HG02571 (cell line): ENCODE data around the gene BTNL9.
"Not testable (repeated sequence)": the region's sequence is repeated elsewhere in the genome, so short reads cannot be mapped to it uniquely, and the experiment has no call there.

ENCODE experiments used
- ATAC-seq: cut with Tn5 transposase; IDR thresholded peaks from one replicate; pipeline ENCODE4 v1.9.1; 2021; ENCODE audit warnings: mild to moderate bottlenecking, moderate library complexity; ENCODE audit not compliant: unreplicated experiment

The BTNL9 gene

DNA sequence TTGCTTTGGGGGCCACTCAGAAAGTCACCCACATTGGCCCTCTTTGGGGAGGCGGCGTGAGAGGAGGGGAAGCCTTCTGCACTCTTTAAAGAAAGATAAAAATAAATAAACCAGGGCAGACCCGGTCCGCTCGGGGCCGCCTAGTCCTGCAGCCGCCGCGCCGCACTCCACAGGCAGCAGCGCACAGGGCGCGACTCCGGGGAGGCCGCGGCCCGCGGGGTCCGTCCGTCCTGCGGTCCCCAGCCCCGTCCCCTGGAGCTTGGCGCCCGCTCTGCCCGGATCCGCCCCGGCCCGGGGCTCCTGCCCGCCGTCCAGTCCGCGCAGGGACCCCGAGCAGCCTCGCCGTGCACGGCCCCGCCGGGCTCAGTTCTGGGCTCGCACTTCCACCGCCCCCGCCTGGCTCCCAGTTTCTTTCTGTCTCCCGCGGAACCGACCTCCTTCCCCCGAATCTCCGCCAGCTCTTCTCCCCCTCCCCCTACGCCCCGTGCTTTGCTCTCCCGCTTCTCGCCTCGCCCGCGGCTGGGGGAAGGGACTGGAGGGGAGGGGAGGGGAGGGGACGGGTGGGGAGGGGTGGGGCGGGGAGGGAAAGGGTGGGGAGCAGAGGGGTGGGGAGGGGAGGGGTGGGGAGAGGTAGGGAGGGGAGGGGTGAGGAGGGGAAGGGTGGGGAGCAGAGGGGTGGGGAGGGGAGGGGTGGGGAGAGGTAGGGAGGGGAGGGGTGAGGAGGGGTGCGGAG is 57.9 kb downstream of the BTNL9 start:
- not testable (repeated sequence) for ATAC-seq

DNA sequence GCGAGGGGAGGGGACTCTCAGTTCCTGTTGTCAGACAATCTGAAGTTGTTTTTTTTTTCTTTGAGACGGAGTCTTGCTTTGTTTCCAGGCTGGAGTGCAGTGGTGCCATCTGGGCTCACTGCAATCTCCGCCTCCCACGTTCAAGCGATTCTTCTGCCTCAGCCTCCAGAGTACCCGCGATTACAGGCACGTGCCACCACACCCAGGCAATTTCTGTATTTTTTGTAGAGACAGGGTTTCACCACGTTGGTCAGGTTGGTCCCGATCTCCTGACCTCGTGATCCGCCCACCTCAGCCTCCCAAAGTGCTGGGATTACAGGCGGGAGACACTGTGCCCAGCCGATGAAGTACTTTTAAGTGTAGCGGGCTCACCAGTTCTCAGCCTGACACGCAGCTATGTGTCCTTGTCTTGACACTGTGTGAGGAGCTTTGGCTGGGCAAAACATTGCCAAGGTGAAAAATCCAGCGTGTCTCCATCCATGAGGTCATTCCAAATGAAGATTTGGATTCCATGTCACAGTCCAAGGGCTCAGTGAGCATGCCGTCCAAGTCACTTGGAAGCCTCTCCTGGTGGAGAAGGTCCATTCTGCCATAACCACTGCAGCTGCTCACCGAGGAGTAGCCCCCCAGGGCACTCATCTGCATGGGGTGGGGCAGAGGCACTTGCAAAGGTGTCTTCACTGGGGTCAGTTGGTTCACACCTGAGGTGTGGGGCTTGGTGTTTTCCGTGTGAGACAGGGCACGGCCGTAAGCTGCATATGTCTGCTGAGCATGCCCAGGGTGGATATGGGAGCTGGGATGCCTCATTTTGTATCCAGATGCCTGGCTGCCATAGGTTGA is 58.9 kb downstream of the BTNL9 start:
- no peak for ATAC-seq

DNA sequence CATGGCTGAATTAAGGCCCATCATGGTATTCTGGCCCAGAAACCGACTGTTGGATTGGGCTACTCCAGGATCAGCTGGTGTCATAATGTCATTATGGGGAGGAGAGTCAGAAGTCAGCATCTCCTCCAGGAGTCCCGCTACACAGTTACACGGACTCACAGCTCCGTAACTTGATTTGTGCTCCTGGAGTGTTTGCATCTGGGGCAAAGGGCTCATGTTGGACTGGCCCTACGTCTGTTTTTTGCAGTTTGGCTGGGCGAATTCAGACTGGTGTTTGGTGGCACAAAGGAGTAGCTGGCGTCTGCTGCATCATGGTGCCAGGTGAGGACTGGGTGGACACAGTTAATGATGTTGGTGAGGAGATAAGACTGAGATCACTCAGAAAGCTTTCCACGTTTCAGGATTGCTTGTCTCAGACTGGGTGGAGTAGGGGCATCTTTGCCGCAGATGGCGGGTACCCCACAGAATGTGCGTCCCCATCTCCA is 59.6 kb downstream of the BTNL9 start:
- no peak for ATAC-seq

DNA sequence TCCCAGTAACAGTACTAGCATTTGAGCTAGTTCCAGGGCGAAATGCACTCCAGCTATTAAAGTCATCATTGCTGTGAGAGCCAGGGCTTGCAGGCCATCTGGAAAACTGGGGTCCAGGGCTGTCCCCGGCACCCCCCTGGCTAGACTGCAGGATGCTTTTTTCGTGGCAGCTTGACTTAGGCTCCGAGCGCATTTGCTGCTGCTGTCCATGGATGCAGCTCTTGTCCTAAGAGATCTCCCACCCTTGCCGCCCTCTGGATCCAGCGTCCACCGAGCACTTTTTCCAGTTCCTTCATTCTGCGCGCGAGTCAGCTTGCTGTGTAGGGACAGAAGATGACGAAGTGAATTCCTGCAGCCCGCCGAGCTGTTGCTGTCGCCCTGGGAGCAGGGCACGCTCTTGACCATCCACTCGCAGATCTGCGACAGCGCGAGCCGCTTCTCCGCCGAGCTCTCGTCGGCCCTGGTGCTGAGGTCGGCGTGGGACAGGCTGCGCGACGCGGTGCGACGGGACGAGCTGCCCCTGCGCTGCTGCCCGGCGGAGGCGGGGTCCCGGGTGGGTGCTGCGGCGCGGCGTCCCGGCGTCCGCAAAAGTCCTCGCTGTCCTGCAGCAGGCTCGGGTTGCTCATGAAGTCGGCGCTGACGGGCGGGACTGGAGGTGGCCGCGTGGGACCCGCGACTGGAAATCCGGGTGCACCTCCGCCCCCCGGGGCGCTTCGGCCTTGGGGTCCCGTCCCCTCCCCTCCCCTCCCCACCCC is 60.2 kb downstream of the BTNL9 start:
- no peak for ATAC-seq

DNA sequence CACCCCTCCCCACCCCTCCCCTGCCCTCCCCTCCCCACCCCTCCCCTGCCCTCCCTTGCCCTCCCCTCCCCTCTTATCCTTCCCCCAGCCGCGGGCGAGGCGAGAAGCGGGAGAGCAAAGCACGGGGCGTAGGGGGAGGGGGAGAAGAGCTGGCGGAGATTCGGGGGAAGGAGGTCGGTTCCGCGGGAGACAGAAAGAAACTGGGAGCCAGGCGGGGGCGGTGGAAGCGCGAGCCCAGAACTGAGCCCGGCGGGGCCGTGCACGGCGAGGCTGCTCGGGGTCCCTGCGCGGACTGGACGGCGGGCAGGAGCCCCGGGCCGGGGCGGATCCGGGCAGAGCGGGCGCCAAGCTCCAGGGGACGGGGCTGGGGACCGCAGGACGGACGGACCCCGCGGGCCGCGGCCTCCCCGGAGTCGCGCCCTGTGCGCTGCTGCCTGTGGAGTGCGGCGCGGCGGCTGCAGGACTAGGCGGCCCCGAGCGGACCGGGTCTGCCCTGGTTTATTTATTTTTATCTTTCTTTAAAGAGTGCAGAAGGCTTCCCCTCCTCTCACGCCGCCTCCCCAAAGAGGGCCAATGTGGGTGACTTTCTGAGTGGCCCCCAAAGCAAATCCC is 61.1 kb downstream of the BTNL9 start:
- not testable (repeated sequence) for ATAC-seq

DNA sequence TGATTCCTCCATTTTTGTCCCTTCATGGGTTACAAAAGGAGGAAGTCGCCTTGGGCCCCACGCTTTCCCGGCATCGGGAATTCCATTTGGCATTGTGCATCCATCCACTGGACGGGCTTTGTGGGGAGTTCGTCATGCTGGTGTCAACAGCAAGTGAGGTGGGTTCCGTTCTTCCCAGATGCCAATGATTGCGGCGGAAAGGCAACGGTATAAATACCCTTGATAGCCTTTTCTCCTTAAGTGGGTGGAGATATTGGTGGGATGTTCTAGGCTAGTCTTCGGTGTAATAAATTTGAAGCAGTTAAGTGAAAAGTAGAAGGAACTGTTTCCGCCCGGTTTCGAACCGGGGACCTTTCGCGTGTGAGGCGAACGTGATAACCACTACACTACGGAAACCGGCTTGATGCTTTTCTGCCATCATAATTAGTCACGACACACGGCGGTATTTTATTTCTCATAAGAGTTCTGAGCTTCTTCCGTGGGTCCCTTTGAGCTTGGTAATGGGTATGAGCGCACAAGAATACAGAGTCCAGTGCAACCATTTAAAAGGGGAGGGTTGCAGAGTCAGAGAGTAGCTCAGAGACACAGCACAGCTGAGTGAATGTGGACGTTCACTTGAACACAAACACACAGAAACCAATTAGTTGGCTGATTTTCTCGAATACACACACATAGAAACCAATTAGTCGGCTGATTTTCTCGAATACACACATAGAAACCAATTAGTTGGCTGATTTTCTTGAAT is 62.0 kb downstream of the BTNL9 start:
- not testable (repeated sequence) for ATAC-seq

DNA sequence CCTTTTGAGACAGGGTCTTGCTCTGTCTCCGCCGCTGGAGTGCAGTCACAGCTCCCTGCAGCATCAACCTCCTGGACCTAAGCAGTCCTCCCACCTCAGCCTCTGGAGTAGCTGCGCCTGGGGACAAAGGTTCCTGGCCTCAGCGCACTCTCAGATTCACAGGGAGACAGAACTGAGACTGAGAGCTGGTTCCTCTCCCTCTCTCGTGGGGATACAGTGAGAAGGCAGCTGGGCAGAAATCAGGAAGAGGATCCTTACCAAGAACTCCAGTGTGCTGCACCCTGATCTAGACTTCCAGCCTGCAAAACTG is 64.1 kb downstream of the BTNL9 start:
- not testable (repeated sequence) for ATAC-seq

DNA sequence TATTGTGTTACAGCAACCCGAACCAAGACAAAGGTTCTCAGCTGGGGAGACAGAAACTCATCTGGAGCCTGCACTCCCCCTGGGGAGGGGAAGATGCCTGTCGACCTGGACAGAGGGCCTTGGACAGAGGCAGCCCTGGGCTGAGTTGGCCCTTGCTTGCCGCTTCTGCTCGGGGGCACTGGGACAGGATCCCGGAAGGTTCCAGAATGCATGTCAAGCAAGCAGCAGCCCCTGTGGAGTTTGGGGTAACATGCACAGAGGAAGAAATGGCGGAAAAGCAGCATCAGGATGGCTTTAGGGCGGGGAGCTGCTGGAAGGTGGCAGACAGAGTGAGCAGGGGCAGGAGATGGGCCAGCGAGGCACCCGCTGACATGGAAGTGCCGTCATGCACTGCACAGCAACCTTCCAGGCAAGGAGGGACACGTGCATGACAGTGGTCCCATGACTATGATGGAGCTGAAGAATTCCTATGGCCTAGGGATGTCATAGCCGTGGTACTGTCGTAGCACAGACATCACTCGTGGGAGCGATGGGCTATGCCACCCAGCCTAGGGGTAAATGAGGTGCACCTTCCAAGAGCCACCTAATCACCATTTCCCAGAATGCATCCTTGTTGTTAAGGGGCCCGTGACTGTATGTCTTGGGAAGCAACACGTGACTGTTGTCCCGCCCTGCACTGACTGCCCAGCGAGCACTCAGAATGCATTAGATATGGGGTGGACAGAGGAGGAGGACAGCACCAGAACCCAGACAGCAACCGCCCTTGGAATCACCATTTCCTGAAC is 64.7 kb downstream of the BTNL9 start:
- not testable (repeated sequence) for ATAC-seq

DNA sequence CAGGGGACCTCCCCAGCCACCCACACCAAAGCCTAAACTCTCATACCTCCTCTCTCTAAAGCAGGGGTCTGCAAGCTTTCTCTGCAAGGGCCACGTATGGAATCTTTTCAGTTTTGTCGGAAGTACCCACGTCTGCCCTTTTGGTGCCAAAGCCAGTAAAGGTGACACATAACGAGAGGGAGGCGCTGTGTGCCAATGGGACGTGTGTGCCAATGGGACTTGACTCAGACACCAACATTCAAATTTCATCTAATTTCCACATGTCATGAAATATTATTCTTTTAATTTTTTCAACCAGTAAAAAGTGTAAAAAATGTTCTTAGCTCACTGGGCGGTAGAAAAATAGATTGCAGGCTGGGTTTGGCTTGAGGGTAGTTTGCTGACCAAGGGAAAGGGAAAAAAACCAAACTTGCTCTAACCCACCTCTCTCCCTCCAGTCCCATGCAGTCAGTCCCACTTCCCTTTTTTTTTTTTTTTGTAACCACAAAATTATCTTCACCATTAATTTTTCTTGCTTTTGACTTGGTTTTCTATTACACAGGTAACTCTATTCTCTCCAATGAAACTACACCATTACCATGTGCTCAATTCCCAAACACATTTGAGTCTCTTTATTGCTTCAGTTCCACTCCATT is 65.4 kb downstream of the BTNL9 start:
- ATAC-seq, result no peak

DNA sequence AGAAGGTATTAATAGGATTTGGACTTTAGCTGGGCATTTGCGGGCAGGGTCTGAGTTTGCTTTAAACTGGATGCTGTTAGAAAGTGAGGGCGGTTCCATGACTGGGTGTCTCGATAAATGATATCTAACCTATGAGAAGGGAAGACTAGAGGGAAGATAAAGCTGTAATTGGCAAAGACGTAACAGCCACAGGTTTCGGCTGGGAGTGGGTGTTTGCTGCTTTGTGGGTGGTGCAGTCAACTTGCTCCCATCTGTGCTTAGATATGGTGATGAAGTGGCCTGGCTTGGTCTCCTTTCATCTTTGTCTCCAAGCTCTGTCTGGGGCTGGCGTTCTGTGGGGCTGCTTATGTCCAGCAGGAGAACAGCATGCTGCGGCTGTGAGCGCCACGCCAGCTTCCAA is 67.6 kb downstream of the BTNL9 start:
- ATAC-seq, result no peak

DNA sequence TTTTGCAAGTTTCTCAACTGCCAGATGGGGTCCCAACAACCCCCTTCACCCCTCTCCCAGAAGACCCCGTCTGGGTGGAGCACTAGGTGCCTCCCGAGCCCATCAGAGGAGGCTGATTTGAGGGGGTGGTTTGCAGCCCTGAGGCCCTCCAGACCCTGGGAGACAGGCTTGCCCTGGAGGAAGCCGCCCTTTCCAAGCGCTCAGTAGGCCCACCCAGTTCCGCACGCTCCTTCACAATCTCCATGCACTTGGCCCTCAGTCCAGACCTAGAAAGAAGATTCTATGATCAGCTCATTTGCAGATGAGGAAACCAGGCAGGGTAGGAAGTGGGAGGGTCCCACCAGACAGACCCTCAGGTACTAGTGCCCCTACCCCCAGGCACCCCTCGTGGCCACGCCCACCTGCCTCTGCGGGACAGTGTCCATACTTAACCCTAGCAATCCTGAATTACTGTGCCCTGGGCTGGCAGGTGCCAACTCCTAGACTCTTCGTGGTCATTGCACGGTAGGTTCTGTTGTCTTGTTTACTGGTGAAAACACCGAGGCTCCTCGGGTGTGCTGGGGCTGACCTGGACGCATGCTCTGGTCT is 68.6 kb downstream of the BTNL9 start:
- no peak for ATAC-seq

DNA sequence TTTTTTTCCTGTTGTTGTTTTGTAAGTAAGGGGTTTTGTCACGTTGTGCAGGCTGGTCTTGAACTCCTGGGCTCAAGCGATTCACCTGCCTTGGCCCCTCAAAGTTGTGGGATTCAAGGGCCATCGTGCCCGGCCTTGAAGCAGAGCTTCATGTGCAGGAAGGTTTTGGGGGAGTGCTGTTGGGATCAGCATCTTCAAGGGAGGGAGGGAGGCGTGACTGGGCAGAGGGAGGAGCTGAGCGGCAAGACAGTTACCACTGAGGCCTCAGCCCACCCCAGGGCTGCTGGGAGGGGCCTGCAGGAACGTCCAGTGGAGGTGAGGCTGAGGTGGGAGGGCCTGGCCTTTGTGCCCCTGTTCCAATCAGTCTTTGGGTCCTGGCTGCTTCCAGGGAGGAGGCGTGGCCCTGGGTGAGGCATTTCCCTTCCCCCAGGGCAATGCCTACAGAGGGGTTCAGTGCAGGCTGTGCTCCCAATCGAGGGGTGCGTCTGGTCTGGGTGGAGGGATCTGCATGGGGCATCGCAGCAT is 69.5 kb downstream of the BTNL9 start:
- ATAC-seq, result no peak

DNA sequence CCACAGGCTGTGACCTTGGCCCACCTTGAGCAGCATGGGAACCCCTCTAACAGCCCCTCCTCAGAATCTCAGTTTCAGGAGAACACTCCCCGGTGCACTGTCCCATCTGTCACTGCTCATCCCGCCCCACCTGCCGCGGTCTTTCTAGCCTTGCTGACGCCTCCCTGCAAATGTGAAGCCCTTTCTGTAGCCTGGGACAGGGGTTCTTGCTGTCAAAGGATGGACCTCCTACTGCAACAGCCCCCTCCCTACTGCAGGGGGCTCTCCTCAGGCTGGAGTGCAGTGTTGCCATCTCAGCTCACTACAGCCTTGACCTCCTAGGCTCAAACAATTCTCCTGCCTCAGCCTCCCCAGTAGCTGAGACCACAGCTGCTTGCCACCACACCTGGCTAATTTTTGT is 70.9 kb downstream of the BTNL9 start:
- no peak for ATAC-seq
